Measurements from ENCODE around the gene C12orf42. TPM values are rescaled to one million over a fixed set of nuclear protein-coding genes. Genes with fewer than 3 reads are reported as not detected.
"Not testable (repeated sequence)": the region's sequence is repeated elsewhere in the genome, so short reads cannot be mapped to it uniquely, and the experiment has no call there.

The C12orf42 gene
- total RNA-seq, 1 donor from 2014 or later: not detected

- Histone ChIP-seq H3K27ac (replicated peaks) (no peak overlapping the region), H3K36me3 (no peaks in the 10 kb centered on the region), H3K4me3 (no peak overlapping the region), H3K4me1 (no peaks in the 10 kb centered on the region), H3K27me3 (ENCODE audit: low read depth) (no peaks in the 10 kb centered on the region), H3K9me3 (replicated peaks) (peaks cover 23% of the 10 kb centered on the region)
- TF ChIP-seq CTCF (IDR thresholded peaks at IDR 0.05; ENCODE audit: borderline replicate concordance): no peak
- intact Hi-C loops (cut with micrococcal nuclease): no loop called here
- DNase-seq: no peak
Measured at GRCh38 chr12:103455020-103455763, 40.6 kb downstream of the C12orf42 start.

GRCh38 chr12:103444983-103445382 is 50.8 kb downstream of the C12orf42 start:
- Histone ChIP-seq H3K27me3 (ENCODE audit: low read depth) (no peaks in the 10 kb centered on the region), H3K27ac (replicated peaks) (no peak overlapping the region), H3K9me3 (replicated peaks) (no peaks in the 10 kb centered on the region), H3K4me3 (no peak overlapping the region), H3K4me1 (no peaks in the 10 kb centered on the region), H3K36me3 (no peaks in the 10 kb centered on the region)
- DNase-seq: no peak
- no peak for TF ChIP-seq CTCF (IDR thresholded peaks at IDR 0.05; ENCODE audit: borderline replicate concordance)
- intact Hi-C loops (cut with micrococcal nuclease): no loop called here

DNA sequence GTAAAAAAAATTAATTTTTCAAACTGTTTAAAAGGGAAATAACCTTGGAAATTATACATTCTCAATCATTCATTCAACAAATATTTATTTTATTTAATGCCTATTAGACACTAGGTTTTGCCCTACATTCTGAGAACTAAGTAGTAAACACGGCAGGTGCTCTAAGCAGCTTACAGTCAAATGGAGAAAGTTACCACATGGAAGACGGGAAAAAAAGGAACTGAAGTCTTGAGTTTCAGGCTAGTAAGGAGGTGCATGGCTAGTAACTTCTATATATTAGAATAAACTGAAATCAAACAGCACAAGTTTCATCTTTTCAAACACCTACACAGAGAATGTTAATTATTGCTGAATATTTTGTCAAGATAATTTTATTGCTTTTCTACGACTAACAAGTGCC is 52.9 kb downstream of the C12orf42 start:
- no peak for DNase-seq
- TF ChIP-seq CTCF (IDR thresholded peaks at IDR 0.05; ENCODE audit: borderline replicate concordance): no peak

DNA sequence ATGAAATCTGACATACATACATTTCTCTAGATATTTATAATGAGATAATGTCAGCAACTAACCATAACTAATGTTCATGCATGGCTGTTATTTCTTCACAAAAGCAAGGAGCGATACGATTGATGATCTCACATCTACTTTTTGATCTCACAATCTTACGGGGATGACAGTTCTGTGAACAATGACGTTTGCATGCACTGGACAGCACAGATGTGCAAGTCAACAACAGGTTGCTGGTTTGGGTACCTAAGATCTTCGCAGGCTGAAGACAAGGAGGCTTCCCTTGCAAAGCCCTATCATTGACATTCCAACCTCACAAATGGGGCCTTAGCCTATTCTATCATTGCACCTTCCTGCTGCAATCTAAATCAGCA is 53.6 kb downstream of the C12orf42 start:
- H3K4me1 ChIP-seq: no peaks in the 10 kb centered on the region
- no peak overlapping the region for H3K4me3 ChIP-seq
- H3K36me3 ChIP-seq: no peaks in the 10 kb centered on the region
- TF ChIP-seq CTCF (IDR thresholded peaks at IDR 0.05; ENCODE audit: borderline replicate concordance): no peak
- DNase-seq: no peak
- no peaks in the 10 kb centered on the region for H3K9me3 ChIP-seq (replicated peaks)
- intact Hi-C loops (cut with micrococcal nuclease): no loop called here
- H3K27me3 ChIP-seq (ENCODE audit: low read depth): no peaks in the 10 kb centered on the region
- H3K27ac ChIP-seq (replicated peaks): no peak overlapping the region

More for the DNA sequence above, 52.9 kb downstream of the C12orf42 start:
- no peaks in the 10 kb centered on the region for H3K9me3 ChIP-seq (replicated peaks)
- H3K4me3 ChIP-seq: no peak overlapping the region
- H3K27me3 ChIP-seq (ENCODE audit: low read depth): no peaks in the 10 kb centered on the region
- no peaks in the 10 kb centered on the region for H3K36me3 ChIP-seq
- no peaks in the 10 kb centered on the region for H3K4me1 ChIP-seq
- intact Hi-C loops (cut with micrococcal nuclease): no loop called here
- no peak overlapping the region for H3K27ac ChIP-seq (replicated peaks)

DNA sequence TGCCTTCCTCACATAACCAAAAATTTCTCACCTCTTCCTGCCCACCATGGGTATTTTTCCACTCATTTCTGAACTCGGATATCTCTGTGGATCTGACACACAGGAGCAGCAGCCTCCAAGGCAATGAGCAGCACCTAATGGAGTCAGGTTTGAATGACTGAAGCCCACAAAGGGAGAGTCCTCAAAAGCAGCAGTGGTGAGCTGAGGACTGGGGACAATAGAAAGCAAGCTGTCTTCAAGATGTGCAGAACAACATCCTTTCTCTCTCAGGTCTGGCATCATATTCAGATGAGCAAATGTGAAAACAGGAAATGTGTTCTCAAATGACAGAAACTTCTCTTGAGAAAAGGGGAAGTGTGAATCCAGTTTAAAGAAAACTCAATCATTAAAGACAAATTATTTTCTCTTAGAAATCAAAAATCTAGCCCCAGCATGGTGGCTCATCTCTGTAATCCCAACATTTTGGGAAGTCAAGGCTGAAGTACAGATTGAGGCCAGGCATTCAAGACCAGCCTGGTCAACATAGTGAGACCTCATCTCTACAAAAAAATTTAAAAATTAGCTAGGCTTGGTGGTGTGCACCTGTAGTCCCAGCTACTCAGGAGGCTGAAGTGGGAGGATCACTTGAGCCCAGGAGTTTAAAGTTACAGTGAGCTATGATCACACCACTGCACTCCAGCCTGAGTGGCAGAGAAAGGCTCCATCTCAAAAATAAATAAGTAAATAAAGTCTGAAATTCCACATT is 54.2 kb downstream of the C12orf42 start:
- Histone ChIP-seq H3K4me3 (no peak overlapping the region), H3K27ac (replicated peaks) (no peak overlapping the region), H3K36me3 (no peaks in the 10 kb centered on the region), H3K27me3 (ENCODE audit: low read depth) (no peaks in the 10 kb centered on the region), H3K9me3 (replicated peaks) (no peaks in the 10 kb centered on the region), H3K4me1 (no peaks in the 10 kb centered on the region)
- DNase-seq: no peak
- TF ChIP-seq CTCF (IDR thresholded peaks at IDR 0.05; ENCODE audit: borderline replicate concordance): no peak
- intact Hi-C loops (cut with micrococcal nuclease): no loop called here

- H3K4me1 ChIP-seq; intact Hi-C loops (cut with micrococcal nuclease); H3K36me3 ChIP-seq; H3K4me3 ChIP-seq; H3K27me3 ChIP-seq (ENCODE audit: low read depth); H3K27ac ChIP-seq (replicated peaks); DNase-seq: not testable (repeated sequence)
- H3K9me3 ChIP-seq (replicated peaks): peaks cover 32% of the 10 kb centered on the region
Measured at GRCh38 chr12:103434165-103435105, 61.3 kb downstream of the C12orf42 start.
